Measurements from ENCODE around the gene UST. TPM values are rescaled to one million over a fixed set of nuclear protein-coding genes. Genes with fewer than 3 reads are reported as not detected.

UST gene
- total and polyA plus RNA-seq, 2 of the 8 experiments (the other 6 are each of a cell fraction or from before 2014, with no cell fraction given): 13.5 to 34.5 TPM

GRCh38 chr6:148954461-148954860 lies 207.6 kb downstream of the UST start:
- no peak overlapping the region for H2AK5ac ChIP-seq (ENCODE audit: low read depth, low read length)
- no peak overlapping the region for H3K23ac ChIP-seq (ENCODE audit: insufficient read length)
- POLR2A ChIA-PET (ENCODE audit: partially characterized antibody): interaction anchor here (1.2 kb wide), 1 partner anchor 13 kb away, joined by 3 read pairs; no protein-coding TSS in a partner anchor
- TF ChIP-seq YY1 (IDR thresholded peaks at IDR 0.05; ENCODE audit: low read depth, low read length) (no peak), CREB1 (IDR thresholded peaks at IDR 0.05) (no peak), EP300 (IDR thresholded peaks at IDR 0.05; ENCODE audit: borderline replicate concordance in 1 of 2, low read depth in 2 of 2, low read length in 2 of 2) (no peak), KDM5A (IDR thresholded peaks at IDR 0.05; ENCODE audit: low read length) (no peak), RAD21 (IDR thresholded peaks at IDR 0.05 in 1 of 2, conservative IDR thresholded peaks at IDR 0.05 in 1 of 2; ENCODE audit: low read depth in 2 of 2, low read length in 2 of 2) (no peak), POLR2AphosphoS5 (IDR thresholded peaks at IDR 0.05; ENCODE audit: low read depth, low read length) (no peak), POLR2A (IDR thresholded peaks at IDR 0.05; ENCODE audit: control extremely low read depth in 1 of 2, low read depth in 2 of 2, low read length in 2 of 2) (no peak), ZNF274 (IDR thresholded peaks at IDR 0.05; ENCODE audit: borderline replicate concordance, extremely low read depth, low read length) (no peak), SUZ12 (IDR thresholded peaks at IDR 0.05; ENCODE audit: low read length) (no peak)

More at GRCh38 chr6:148954461-148954860, 207.6 kb downstream of the UST start:
- FAIRE-seq: no peak
- Histone ChIP-seq H2BK15ac (ENCODE audit: low read length) (no peak overlapping the region), H3K9me3 (ENCODE audit: insufficient read depth in 2 of 2, low read depth in 1 of 2, low read length in 1 of 2) (peaks cover 0 to 3% of the 10 kb centered on the region in 2 experiments; a peak in 2 of 4 replicates), H3K18ac (ENCODE audit: extremely low read depth, low read length) (no peak overlapping the region), H3K4me1 (replicated peaks in 1 of 4; ENCODE audit: control insufficient read depth in 3 of 4, insufficient read depth in 4 of 4, low read length in 3 of 4) (peaks cover 0 to 5% (median 3%) of the 10 kb centered on the region in 4 experiments; a peak in 4 of 7 replicates), H3K9ac (replicated peaks in 1 of 4; ENCODE audit: extremely low read depth in 1 of 4, low read depth in 3 of 4, low read length in 3 of 4) (no peak overlapping the region), H3K4ac (replicated peaks; ENCODE audit: insufficient read length, low read depth, low read length) (no peak overlapping the region), H3K4me2 (ENCODE audit: insufficient read depth in 1 of 2, low read depth in 2 of 2, low read length in 2 of 2) (no peak overlapping the region), H2BK5ac (ENCODE audit: low read depth, low read length) (no peak overlapping the region), H3K23me2 (ENCODE audit: low read depth, low read length) (no peaks in the 10 kb centered on the region), H4K8ac (ENCODE audit: extremely low read depth, insufficient read depth, low read length) (no peak overlapping the region), H3K79me1 (ENCODE audit: low read depth, low read length) (peaks cover 2% of the 10 kb centered on the region; the same call in 1 of the 2 replicates), H2BK120ac (replicated peaks; ENCODE audit: low read depth, low read length) (no peak overlapping the region), H2AFZ (ENCODE audit: low read length) (no peak overlapping the region), H3K36me3 (ENCODE audit: control insufficient read depth in 2 of 4, insufficient read depth in 4 of 4, low read length in 3 of 4) (peaks cover 2 to 20% (median 7%) of the 10 kb centered on the region in 4 experiments; a peak in 6 of 8 replicates), H4K91ac (replicated peaks; ENCODE audit: insufficient read length, low read length) (no peak overlapping the region), H3K27me3 (replicated peaks in 1 of 4; ENCODE audit: control insufficient read depth in 3 of 4, extremely low read depth in 1 of 4, insufficient read depth in 3 of 4, low read length in 3 of 4) (no peaks in the 10 kb centered on the region), H2BK12ac (ENCODE audit: low read depth, low read length) (no peak overlapping the region), H4K20me1 (replicated peaks in 1 of 2; ENCODE audit: control insufficient read depth in 1 of 2, insufficient read depth in 2 of 2, low read length in 2 of 2) (no peaks in the 10 kb centered on the region), H3K79me2 (ENCODE audit: control insufficient read depth in 1 of 2, insufficient read depth in 2 of 2, low read length in 2 of 2) (peaks cover 4 to 21% of the 10 kb centered on the region in 2 experiments; a peak in 3 of 4 replicates), H3K56ac (replicated peaks; ENCODE audit: insufficient read length, low read depth, low read length) (no peak overlapping the region), H3K4me3 (ENCODE audit: extremely low read depth in 1 of 4, insufficient read depth in 2 of 4, low read depth in 3 of 4, low read length in 4 of 4) (no peak overlapping the region), H3K14ac (ENCODE audit: insufficient read length) (no peak overlapping the region), H3K27ac (ENCODE audit: low read depth, low read length) (no peak overlapping the region), H4K5ac (ENCODE audit: insufficient read length, low read depth, low read length) (no peak overlapping the region), H2BK20ac (ENCODE audit: low read length) (no peak overlapping the region)
- CTCF ChIA-PET (ENCODE audit: partially characterized antibody): interaction anchor here (1.2 to 1.5 kb wide), 3 partner anchors 15 to 27 kb away, joined by 3 to 10 read pairs (median 5); no protein-coding TSS in a partner anchor
- 91% methylated on average over 6 of the region's 6 CpGs; no CpG with 5 or more reads in 1 of the 2 experiments for WGBS, 2 experiments (ENCODE audit: extremely low coverage in 1 of 2, insufficient coverage in 1 of 2, insufficient read length in 1 of 2, insufficient replicate concordance in 2 of 2, low coverage in 1 of 2, low lambda C conversion rate in 2 of 2, missing lambda C conversion rate in 1 of 2)
- no peak for DNase-seq (ENCODE audit: low read depth in 1 of 2, low spot score in 2 of 2)

Data from H1 (cell line).